Peyer's patch (tissue), 4 donors: ENCODE measurements around the gene KCNN4.

Source experiments
- POLR2A ChIP-seq, 2 donors: fragments of 450-650 bp; IDR thresholded peaks; one replicate each; pipeline ENCODE4 v1.5.1; 2017; ENCODE audit warnings: antibody characterized with exemption in 2 of 2, mild to moderate bottlenecking in 2 of 2, moderate library complexity in 2 of 2
- TF ChIP-seq, protein P1 (sequence below), 6 experiments: fragments of 450-650 bp in 4 of 6; fragments of 200-600 bp in 2 of 6; sonication (generic) in 1 of 6; IDR thresholded peaks; one replicate each; pipeline ENCODE4 v1.5.1; 2017 to 2019; ENCODE audit warnings: antibody characterized with exemption in 6 of 6, mild to moderate bottlenecking in 3 of 6, moderate library complexity in 1 of 6

DNA sequence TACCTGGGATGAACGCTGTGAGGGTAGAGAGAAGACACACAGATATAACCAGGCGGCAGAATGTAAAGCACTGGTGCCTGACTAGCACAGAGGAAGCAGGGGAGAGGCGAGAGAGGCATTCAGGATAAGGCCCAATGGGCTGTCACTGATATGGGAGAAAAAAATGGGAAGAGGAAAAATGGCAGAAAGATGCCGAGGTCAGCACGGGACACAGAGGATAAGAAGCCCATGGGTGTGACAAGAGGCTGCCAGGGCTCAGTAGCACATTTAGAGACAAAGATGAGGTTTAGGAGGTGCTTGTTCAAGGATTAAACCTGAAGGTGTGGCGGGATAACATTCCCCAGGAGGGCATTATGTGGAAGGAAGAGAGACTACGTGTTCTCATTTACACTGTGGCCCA lies 31.6 kb downstream of the KCNN4 start:
- no peak for TF ChIP-seq POLR2A (IDR thresholded peaks at IDR 0.05)
- TF ChIP-seq, protein P1, sequence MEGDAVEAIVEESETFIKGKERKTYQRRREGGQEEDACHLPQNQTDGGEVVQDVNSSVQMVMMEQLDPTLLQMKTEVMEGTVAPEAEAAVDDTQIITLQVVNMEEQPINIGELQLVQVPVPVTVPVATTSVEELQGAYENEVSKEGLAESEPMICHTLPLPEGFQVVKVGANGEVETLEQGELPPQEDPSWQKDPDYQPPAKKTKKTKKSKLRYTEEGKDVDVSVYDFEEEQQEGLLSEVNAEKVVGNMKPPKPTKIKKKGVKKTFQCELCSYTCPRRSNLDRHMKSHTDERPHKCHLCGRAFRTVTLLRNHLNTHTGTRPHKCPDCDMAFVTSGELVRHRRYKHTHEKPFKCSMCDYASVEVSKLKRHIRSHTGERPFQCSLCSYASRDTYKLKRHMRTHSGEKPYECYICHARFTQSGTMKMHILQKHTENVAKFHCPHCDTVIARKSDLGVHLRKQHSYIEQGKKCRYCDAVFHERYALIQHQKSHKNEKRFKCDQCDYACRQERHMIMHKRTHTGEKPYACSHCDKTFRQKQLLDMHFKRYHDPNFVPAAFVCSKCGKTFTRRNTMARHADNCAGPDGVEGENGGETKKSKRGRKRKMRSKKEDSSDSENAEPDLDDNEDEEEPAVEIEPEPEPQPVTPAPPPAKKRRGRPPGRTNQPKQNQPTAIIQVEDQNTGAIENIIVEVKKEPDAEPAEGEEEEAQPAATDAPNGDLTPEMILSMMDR (IDR thresholded peaks at IDR 0.05) = no peak
